GM18508 (cell line): ENCODE measurements around the gene SUMO3.

Experiments
- ATAC-seq: cut with Tn5 transposase; IDR thresholded peaks from one replicate; pipeline ENCODE4 v1.9.1; 2021; ENCODE audit warnings: moderate number of reproducible peaks; ENCODE audit not compliant: insufficient read depth, unreplicated experiment

Gene SUMO3

GRCh38 chr21:44783020-44783696 lies 34.7 kb downstream of the SUMO3 start:
- ATAC-seq = no peak

GRCh38 chr21:44780767-44781459 lies 36.9 kb downstream of the SUMO3 start:
- no peak for ATAC-seq

GRCh38 chr21:44780137-44780502 lies 37.7 kb downstream of the SUMO3 start:
- ATAC-seq = no peak

- ATAC-seq = no peak
Observed at GRCh38 chr21:44779417-44780136, 38.3 kb downstream of the SUMO3 start.

- ATAC-seq = no peak
Observed at GRCh38 chr21:44778983-44779382, 38.9 kb downstream of the SUMO3 start.

GRCh38 chr21:44778499-44778911 lies 39.4 kb downstream of the SUMO3 start:
- ATAC-seq = no peak

GRCh38 chr21:44778094-44778493 lies 39.8 kb downstream of the SUMO3 start:
- no peak for ATAC-seq

- no peak for ATAC-seq
Observed at GRCh38 chr21:44774972-44775371, 42.9 kb downstream of the SUMO3 start.

GRCh38 chr21:44773291-44773932 lies 44.5 kb downstream of the SUMO3 start:
- no peak for ATAC-seq

- ATAC-seq = no peak
Observed at GRCh38 chr21:44771896-44772525, 45.9 kb downstream of the SUMO3 start.

GRCh38 chr21:44767834-44768831 lies 49.7 kb downstream of the SUMO3 start:
- ATAC-seq = no peak

GRCh38 chr21:44766818-44767354 lies 51.0 kb downstream of the SUMO3 start:
- ATAC-seq = no peak

GRCh38 chr21:44766014-44766817 lies 51.6 kb downstream of the SUMO3 start:
- no peak for ATAC-seq

GRCh38 chr21:44765231-44766013 lies 52.4 kb downstream of the SUMO3 start:
- ATAC-seq = no peak

- ATAC-seq = no peak
Observed at GRCh38 chr21:44764319-44765230, 53.3 kb downstream of the SUMO3 start.
